ENCODE data around the gene PF4V1. TPM values are rescaled to one million over a fixed set of nuclear protein-coding genes. Genes with fewer than 3 reads are reported as not detected.

The PF4V1 gene
- total RNA-seq, 1 donor from 2014 or later, result 1.6 TPM

GRCh38 chr4:73891326-73891725 lies 38.2 kb downstream of the PF4V1 start:
- DNase-seq (ENCODE audit: low read depth) (no peak), FAIRE-seq (no peak)
- H3K4me3 ChIP-seq (ENCODE audit: low read depth, low read length), result no peak overlapping the region
- no peak for TF ChIP-seq CTCF (IDR thresholded peaks at IDR 0.05; ENCODE audit: insufficient read depth, low read length, severe bottlenecking)
- H3K27me3 ChIP-seq (ENCODE audit: control insufficient read depth, insufficient read depth, low read length), result no peaks in the 10 kb centered on the region
- no peaks in the 10 kb centered on the region for H3K36me3 ChIP-seq (ENCODE audit: control insufficient read depth, insufficient read depth, low read length)

GRCh38 chr4:73891739-73892405 lies 38.8 kb downstream of the PF4V1 start:
- DNase-seq (ENCODE audit: low read depth), result no peak
- no peak for FAIRE-seq
- H3K27me3 ChIP-seq (ENCODE audit: control insufficient read depth, insufficient read depth, low read length), result no peaks in the 10 kb centered on the region
- no peaks in the 10 kb centered on the region for H3K36me3 ChIP-seq (ENCODE audit: control insufficient read depth, insufficient read depth, low read length)
- no peak for TF ChIP-seq CTCF (IDR thresholded peaks at IDR 0.05; ENCODE audit: insufficient read depth, low read length, severe bottlenecking)
- H3K4me3 ChIP-seq (ENCODE audit: low read depth, low read length), result no peak overlapping the region

GRCh38 chr4:73892966-73893365 lies 39.9 kb downstream of the PF4V1 start:
- DNase-seq (ENCODE audit: low read depth) (no peak), FAIRE-seq (no peak)
- no peak for TF ChIP-seq CTCF (IDR thresholded peaks at IDR 0.05; ENCODE audit: insufficient read depth, low read length, severe bottlenecking)
- no peak overlapping the region for H3K4me3 ChIP-seq (ENCODE audit: low read depth, low read length)
- H3K27me3 ChIP-seq (ENCODE audit: control insufficient read depth, insufficient read depth, low read length), result no peaks in the 10 kb centered on the region
- no peaks in the 10 kb centered on the region for H3K36me3 ChIP-seq (ENCODE audit: control insufficient read depth, insufficient read depth, low read length)

- FAIRE-seq, result no peak
Measured at GRCh38 chr4:73894001-73894400, 40.9 kb downstream of the PF4V1 start.

GRCh38 chr4:73895201-73896175 lies 42.4 kb downstream of the PF4V1 start:
- no peak for TF ChIP-seq CTCF (IDR thresholded peaks at IDR 0.05; ENCODE audit: insufficient read depth, low read length, severe bottlenecking)
- DNase-seq (ENCODE audit: low read depth), result no peak
- no peaks in the 10 kb centered on the region for H3K36me3 ChIP-seq (ENCODE audit: control insufficient read depth, insufficient read depth, low read length)
- no peak overlapping the region for H3K4me3 ChIP-seq (ENCODE audit: low read depth, low read length)
- no peaks in the 10 kb centered on the region for H3K27me3 ChIP-seq (ENCODE audit: control insufficient read depth, insufficient read depth, low read length)
- FAIRE-seq, result no peak

More at GRCh38 chr4:73894001-73894400, 40.9 kb downstream of the PF4V1 start:
- Histone ChIP-seq H3K4me3 (ENCODE audit: low read depth, low read length) (no peak overlapping the region), H3K36me3 (ENCODE audit: control insufficient read depth, insufficient read depth, low read length) (no peaks in the 10 kb centered on the region), H3K27me3 (ENCODE audit: control insufficient read depth, insufficient read depth, low read length) (no peaks in the 10 kb centered on the region)
- no peak for TF ChIP-seq CTCF (IDR thresholded peaks at IDR 0.05; ENCODE audit: insufficient read depth, low read length, severe bottlenecking)
- DNase-seq (ENCODE audit: low read depth), result no peak

Data from bronchial epithelial cell (primary cell).